K562 (cell line): ENCODE measurements around the gene PIK3AP1. TPM values are rescaled to one million over a fixed set of nuclear protein-coding genes. Genes with fewer than 3 reads are reported as not detected.

Experiments
- ATAC-seq: fragments of 200-7000 bp; cut with Tn5 transposase; 3 replicates; pipeline ENCODE4 v1.9.1; 2020; ENCODE audit warnings: moderate library complexity
- BruUV-seq: library from RNA; stranded (reverse); fragments of 400-500 nt; replicated peaks from 2 replicates; lab custom pipeline; 2021; lab: Mats Ljungman, UMichigan
- CTCF ChIA-PET: fragments of 300-600 bp; formaldehyde crosslinking; extraction: SDS; loops from one replicate; lab custom pipeline; 2021; ENCODE audit warnings: low intra/inter-chr PET ratio; lab: Yijun Ruan, JAX
- POLR2A ChIA-PET: fragments of 300-600, 350-650 bp; sonication (Branson Sonifier 250); formaldehyde crosslinking; extraction: SDS; loops from one replicate; lab custom pipeline; 2021; ENCODE audit warnings: antibody characterized with exemption, inconsistent platforms; lab: Yijun Ruan, JAX
- DNase-seq, 4 experiments: peaks; one replicate each; pipeline versions ENCODE4 v3.0.0 to v3.0.0-alpha.2; 2011 to 2018; ENCODE audit warnings: low spot score in 3 of 4, mixed read lengths in 3 of 4; ENCODE audit errors: extremely low read depth in 1 of 4
- FAIRE-seq: peaks from 2 replicates; lab custom pipeline; 2011; peaks lifted over from hg19 to GRCh38; lab: Jason Lieb, UNC
- H2AFZ ChIP-seq: 2 replicates; pipeline ENCODE4 v1.6.0; 2011; ENCODE audit warnings: low read depth, low read length, control low read depth, inconsistent platforms
- H3K27ac ChIP-seq: fragments of 200-600 bp; 3 replicates; pipeline ENCODE4 v1.8.0; 2011; ENCODE audit warnings: low read depth, mild to moderate bottlenecking, control low read depth, inconsistent platforms, low read length, moderate library complexity, mixed read lengths; ENCODE audit errors: extremely low read depth
- H3K27me3 ChIP-seq, 2 experiments: fragments of 300-600 bp in 1 of 2; 2 replicates in 1 of 2; 3 replicates in 1 of 2; pipeline versions ENCODE4 v1.6.0 to v1.8.0; 2011; ENCODE audit warnings: inconsistent platforms in 2 of 2, low read length in 2 of 2, mild to moderate bottlenecking in 1 of 2, mixed read lengths in 1 of 2, moderate library complexity in 1 of 2; ENCODE audit not compliant: control insufficient read depth in 2 of 2, insufficient read depth in 2 of 2
- H3K36me3 ChIP-seq: fragments of 300-600 bp; 3 replicates; pipeline ENCODE4 v1.8.0; 2011; ENCODE audit warnings: mild to moderate bottlenecking, low read length, inconsistent platforms; ENCODE audit not compliant: control insufficient read depth, insufficient read depth
- H3K4me1 ChIP-seq, 2 experiments: fragments of 200-600 bp in 1 of 2; replicated peaks in 1 of 2; 2 replicates in 1 of 2; 3 replicates in 1 of 2; pipeline versions ENCODE4 v1.5.1 to v1.8.0; 2011; ENCODE audit warnings: inconsistent platforms in 2 of 2, low read length in 2 of 2, mild to moderate bottlenecking in 1 of 2, mixed read lengths in 1 of 2, moderate library complexity in 1 of 2; ENCODE audit not compliant: control insufficient read depth in 2 of 2, insufficient read depth in 2 of 2
- H3K4me2 ChIP-seq: 2 replicates; pipeline ENCODE4 v1.6.1; 2011; ENCODE audit warnings: low read length, control low read depth, inconsistent platforms, mixed read lengths; ENCODE audit not compliant: insufficient read depth
- H3K4me3 ChIP-seq: fragments of 200-600 bp; sonication (generic), shearing (Covaris generic); 2 replicates; pipeline ENCODE4 v1.5.1; 2016; ENCODE audit warnings: control low read depth, inconsistent platforms
- H3K79me2 ChIP-seq: fragments of 200-600 bp; 3 replicates; pipeline ENCODE4 v1.8.0; 2011; ENCODE audit warnings: low read length, inconsistent platforms; ENCODE audit not compliant: control insufficient read depth, insufficient read depth
- H3K9ac ChIP-seq, 2 experiments: 2 replicates each; pipeline versions ENCODE4 v1.6.0 to v1.6.1; 2011; ENCODE audit warnings: low read depth in 2 of 2, low read length in 2 of 2, control low read depth in 1 of 2, inconsistent platforms in 1 of 2, mild to moderate bottlenecking in 1 of 2, mixed read lengths in 1 of 2; ENCODE audit not compliant: insufficient read depth in 1 of 2
- H3K9me1 ChIP-seq: one replicate; pipeline ENCODE4 v1.6.0; 2011; ENCODE audit warnings: inconsistent platforms, mild to moderate bottlenecking, low read length, moderate library complexity; ENCODE audit not compliant: control insufficient read depth, insufficient read depth
- H3K9me3 ChIP-seq: replicated peaks from 2 replicates; pipeline ENCODE4 v1.5.1; 2011; ENCODE audit warnings: low read depth, low read length, inconsistent platforms; ENCODE audit not compliant: control insufficient read depth, insufficient read depth
- H4K20me1 ChIP-seq: replicated peaks from 2 replicates; pipeline ENCODE4 v1.6.1; 2011; ENCODE audit warnings: low read length, inconsistent platforms, mixed read lengths; ENCODE audit not compliant: control insufficient read depth, insufficient read depth
- CBX2 ChIP-seq: fragments of 200-600 bp; sonication (generic); IDR thresholded peaks from one replicate; pipeline ENCODE4 v1.6.1; 2012; ENCODE audit warnings: mild to moderate bottlenecking, low read length, inconsistent platforms; ENCODE audit not compliant: insufficient read depth, poor library complexity, severe bottlenecking
- CHCHD3 ChIP-seq: fragments of 250-450 bp; sonication (Bioruptor Pico); IDR thresholded peaks from 2 replicates; pipeline ENCODE4 v2.1.2; 2022; ENCODE audit warnings: mild to moderate bottlenecking
- EWSR1 ChIP-seq: fragments of 450-650 bp; IDR thresholded peaks from 2 replicates; pipeline ENCODE4 v1.6.1; 2018; ENCODE audit warnings: borderline replicate concordance, mild to moderate bottlenecking, low read depth, moderate library complexity; ENCODE audit not compliant: partially characterized antibody
- MEIS2 ChIP-seq: fragments of 450-650 bp; IDR thresholded peaks from 2 replicates; pipeline ENCODE4 v1.6.1; 2014; ENCODE audit warnings: mild to moderate bottlenecking; ENCODE audit not compliant: partially characterized antibody
- MTA2 ChIP-seq: fragments of 450-650 bp; IDR thresholded peaks from 2 replicates; pipeline ENCODE4 v1.6.1; 2016; ENCODE audit warnings: low read depth
- MXI1 ChIP-seq: IDR thresholded peaks from 2 replicates; pipeline ENCODE4 v1.6.1; 2011; ENCODE audit warnings: low read depth, mild to moderate bottlenecking, improper control_type of control experiment, low read length
- NR4A1 ChIP-seq, 2 experiments: fragments of 250-450 bp in 1 of 2; fragments of 450-650 bp in 1 of 2; sonication (Bioruptor Pico) in 1 of 2; IDR thresholded peaks; 2 replicates each; pipeline versions ENCODE4 v1.4.0 to v1.6.1; 2016 to 2020; ENCODE audit warnings: mild to moderate bottlenecking in 2 of 2, missing compliant biosample characterization in 1 of 2, missing genetic modification characterization in 1 of 2, moderate library complexity in 1 of 2
- PHF20 ChIP-seq: fragments of 450-650 bp; IDR thresholded peaks from 2 replicates; pipeline ENCODE4 v1.6.1; 2018; ENCODE audit not compliant: partially characterized antibody
- RBM15 ChIP-seq: fragments of 200-400 bp; formaldehyde crosslinking; IDR thresholded peaks from 2 replicates; pipeline ENCODE4 v1.6.1; 2018; ENCODE audit warnings: mild to moderate bottlenecking, low read length, moderate library complexity; ENCODE audit not compliant: insufficient read depth
- SNIP1 ChIP-seq: fragments of 450-650 bp; IDR thresholded peaks from 2 replicates; pipeline ENCODE4 v1.7.1; 2017; ENCODE audit warnings: low read depth, mild to moderate bottlenecking
- SPI1 ChIP-seq: IDR thresholded peaks from 2 replicates; pipeline ENCODE4 v1.6.1; 2011; ENCODE audit warnings: low read depth, low read length, control low read depth, borderline replicate concordance
- TEAD4 ChIP-seq, 2 experiments: sonication (generic) in 1 of 2; formaldehyde crosslinking in 1 of 2; IDR thresholded peaks; 2 replicates each; pipeline versions ENCODE4 v1.6.1 to v1.8.0; 2012 to 2022; ENCODE audit warnings: borderline replicate concordance in 1 of 2, inconsistent platforms in 1 of 2, low read length in 1 of 2, mild to moderate bottlenecking in 1 of 2, missing genetic modification reagents in 1 of 2
- XRCC4 ChIP-seq: IDR thresholded peaks from one replicate; pipeline ENCODE4 v1.6.1; 2011; ENCODE audit not compliant: insufficient read depth, insufficient read length; ENCODE audit errors: extremely low read depth
- ZC3H8 ChIP-seq: fragments of 450-650 bp; IDR thresholded peaks from 2 replicates; pipeline ENCODE4 v1.6.1; 2017
- ZNF133 ChIP-seq: fragments of 250-450 bp; sonication (Bioruptor Pico); IDR thresholded peaks from 2 replicates; pipeline ENCODE4 v1.4.0; 2020; ENCODE audit warnings: mild to moderate bottlenecking
- ZNF174 ChIP-seq: fragments of 250-450 bp; sonication (Bioruptor Pico); IDR thresholded peaks from 2 replicates; pipeline ENCODE4 v1.4.0; 2020; ENCODE audit warnings: mild to moderate bottlenecking
- ZNF589 ChIP-seq: fragments of 200-800 bp; sonication (Bioruptor generic); IDR thresholded peaks from 2 replicates; pipeline ENCODE4 v1.6.1; 2016; ENCODE audit warnings: low read depth, missing genetic modification characterization, missing compliant biosample characterization
- ZNF668 ChIP-seq: fragments of 250-450 bp; sonication (Bioruptor Pico); IDR thresholded peaks from 2 replicates; pipeline ENCODE4 v1.8.0; 2022; ENCODE audit warnings: mild to moderate bottlenecking, inconsistent platforms
- ZNF717 ChIP-seq: fragments of 250-450 bp; sonication (Bioruptor Pico); IDR thresholded peaks from 2 replicates; pipeline ENCODE4 v1.5.0; 2021
- whole genome bisulfite sequencing: fragments of 100-300 bp; shearing (Covaris generic); methylation state at CpG from one replicate; pipeline ENCODE4 v1.1.6; 2016; ENCODE audit warnings: low coverage, mixed read lengths; ENCODE audit not compliant: insufficient coverage; ENCODE audit errors: missing lambda C conversion rate; 5-methylcytosine and 5-hydroxymethylcytosine counted together
- in situ Hi-C: fragments of 300-500 bp; cut with MboI; formaldehyde crosslinking; loops from 4 replicates; pipeline ENCODE4 v1.15.0; 2018; ENCODE audit warnings: inconsistent platforms, mixed read lengths
- intact Hi-C: fragments of 100-400 bp; cut with micrococcal nuclease; formaldehyde crosslinking; loops from 2 replicates; pipeline ENCODE4 v1.14.2; 2022
- polyA plus RNA-seq, 8 experiments: library from polyadenylated mRNA; depleted of rRNA in 4 of 8; stranded (reverse) in 5 of 8; unstranded in 3 of 8; fragments of >200 nt; fragmentation: Nextera tagmentation in 2 of 8; fragmentation: Illumina TruSeq in 1 of 8; extraction: Ambion mirVana in 2 of 8; extraction: Trizol in 1 of 8; gene quantifications; 2 replicates each; pipeline versions ENCODE4 v1.2.1 to v1.2.3, GENCODE V29; 2011 to 2014; ENCODE audit warnings: inconsistent platforms in 1 of 8, missing spikeins in 1 of 8
- total RNA-seq, 7 experiments: library from RNA; depleted of rRNA in 6 of 7; stranded (reverse); fragments of >200 nt in 6 of 7; fragmentation: Illumina TruSeq in 2 of 7; extraction: Trizol in 2 of 7; gene quantifications; 2 replicates each; pipeline versions ENCODE4 v1.2.1 to v1.2.3, GENCODE V29; 2011 to 2021; ENCODE audit warnings: low replicate concordance in 1 of 7
- TF ChIP-seq, protein P1 (sequence below): IDR thresholded peaks from 2 replicates; pipeline ENCODE4 v1.6.1; 2012; ENCODE audit warnings: low read depth, low read length, improper control_type of control experiment, borderline replicate concordance

Gene PIK3AP1
- total and polyA plus RNA-seq, 9 of the 15 experiments (the other 6 are each of a cell fraction or from before 2014, with no cell fraction given): 0.20 to 2.4 (median 1.4) TPM

DNA sequence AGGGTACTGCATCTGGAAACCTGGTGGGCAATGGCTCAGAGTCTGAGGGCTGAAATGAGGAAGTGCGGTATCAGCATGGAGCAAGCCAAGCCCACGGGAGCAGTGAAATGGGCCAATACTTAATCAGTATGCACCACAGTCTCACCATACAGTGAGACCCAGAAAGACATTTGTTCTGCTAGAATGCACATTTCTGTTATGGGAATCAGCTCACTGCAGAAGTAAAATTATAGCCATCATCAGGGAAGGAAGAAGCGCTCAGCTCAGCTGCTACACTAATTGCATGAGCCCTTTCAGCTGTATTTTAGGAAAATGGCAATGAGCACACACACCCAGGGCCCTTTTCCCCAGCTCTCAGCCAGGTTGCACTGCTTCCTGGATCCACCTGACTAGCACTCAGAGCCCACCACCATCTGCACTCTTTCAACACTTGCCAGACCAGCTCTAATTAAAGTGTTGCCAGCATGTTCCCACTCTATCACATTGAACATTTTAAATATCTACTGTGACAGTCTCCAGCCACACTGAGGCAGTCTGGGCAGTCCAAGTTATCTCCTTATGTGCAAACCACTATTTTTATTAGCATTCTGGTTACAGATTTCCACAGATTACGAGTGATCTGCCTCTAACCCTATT lies 44.2 kb upstream of the PIK3AP1 start (continued):
- TF ChIP-seq TEAD4 (IDR thresholded peaks at IDR 0.05; ENCODE audit: low read length) (peak; percentile 67; the same call in 1 of the 2 replicates), TEAD4 (CRISPR knock-in tag; IDR thresholded peaks at IDR 0.05; ENCODE audit: borderline replicate concordance) (no peak), MXI1 (no peak)

DNA sequence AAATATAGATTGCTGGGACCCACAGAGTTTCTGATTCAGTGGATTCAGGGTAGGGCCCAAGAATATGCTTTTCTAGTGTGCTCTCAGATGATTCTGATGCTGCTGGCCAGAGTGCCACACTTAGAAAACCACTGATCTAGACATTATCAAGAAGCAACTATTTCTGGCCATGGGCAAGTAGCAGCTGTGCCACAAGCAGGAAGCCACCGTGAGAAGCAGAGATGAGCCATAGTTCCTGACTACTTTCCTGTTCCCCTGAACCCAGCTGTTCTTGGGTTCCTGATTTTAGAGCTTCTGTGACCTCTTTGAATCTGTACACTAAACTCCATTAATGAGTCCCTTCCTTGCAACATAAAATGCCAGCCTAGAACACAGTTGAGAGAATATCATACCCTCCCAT lies 38.1 kb upstream of the PIK3AP1 start:
- POLR2A ChIA-PET: interaction anchor here (0.8 kb wide), 1 partner anchor 24 kb away, joined by 3 read pairs; no protein-coding TSS in a partner anchor
- no peaks in the 10 kb centered on the region for H4K20me1 ChIP-seq
- in situ Hi-C loops (no loop called here), intact Hi-C loops (no loop called here)
- no TSS peak for BruUV-seq
- no peaks in the 10 kb centered on the region for H3K9me1 ChIP-seq
- ATAC-seq: no peak
- no peak overlapping the region for H3K4me2 ChIP-seq
- H3K36me3 ChIP-seq: no peaks in the 10 kb centered on the region
- H3K79me2 ChIP-seq: no peaks in the 10 kb centered on the region
- 6% methylated on average over 1 of the region's 1 CpG for WGBS
- H3K27me3 ChIP-seq: no peaks in the 10 kb centered on the region
- TF ChIP-seq SNIP1: no peak
- no peak for TF ChIP-seq ZC3H8
- TF ChIP-seq NR4A1 (CRISPR knock-in tag; IDR thresholded peaks at IDR 0.05): no peak
- no peak for TF ChIP-seq NR4A1 (tag; IDR thresholded peaks at IDR 0.05)
- no peak for TF ChIP-seq ZNF589 (CRISPR knock-in tag)
- TF ChIP-seq, protein P1, sequence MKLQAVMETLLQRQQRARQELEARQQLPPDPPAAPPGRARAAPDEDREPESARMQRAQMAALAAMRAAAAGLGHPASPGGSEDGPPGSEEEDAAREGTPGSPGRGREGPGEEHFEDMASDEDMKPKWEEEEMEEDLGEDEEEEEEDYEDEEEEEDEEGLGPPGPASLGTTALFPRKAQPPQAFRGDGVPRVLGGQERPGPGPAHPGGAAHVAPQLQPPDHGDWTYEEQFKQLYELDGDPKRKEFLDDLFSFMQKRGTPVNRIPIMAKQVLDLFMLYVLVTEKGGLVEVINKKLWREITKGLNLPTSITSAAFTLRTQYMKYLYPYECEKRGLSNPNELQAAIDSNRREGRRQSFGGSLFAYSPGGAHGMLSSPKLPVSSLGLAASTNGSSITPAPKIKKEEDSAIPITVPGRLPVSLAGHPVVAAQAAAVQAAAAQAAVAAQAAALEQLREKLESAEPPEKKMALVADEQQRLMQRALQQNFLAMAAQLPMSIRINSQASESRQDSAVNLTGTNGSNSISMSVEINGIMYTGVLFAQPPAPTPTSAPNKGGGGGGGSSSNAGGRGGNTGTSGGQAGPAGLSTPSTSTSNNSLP: no peak
- no peak for TF ChIP-seq SPI1
- TF ChIP-seq XRCC4: no peak
- TF ChIP-seq ZNF133 (CRISPR knock-in tag): no peak
- no peak for TF ChIP-seq RBM15
- no peak for TF ChIP-seq CBX2
- TF ChIP-seq PHF20: no peak
- TF ChIP-seq MTA2: no peak
- no peak for TF ChIP-seq ZNF717 (CRISPR knock-in tag)
- TF ChIP-seq MEIS2: no peak
- no peak for TF ChIP-seq EWSR1
- no peak for TF ChIP-seq ZNF668 (CRISPR knock-in tag)
- TF ChIP-seq CHCHD3 (CRISPR knock-in tag): no peak
- TF ChIP-seq ZNF174 (CRISPR knock-in tag): no peak
- no peak for FAIRE-seq
- DNase-seq: no peak
- H3K27ac ChIP-seq: no peak overlapping the region
- CTCF ChIA-PET: no interaction called here
- no peaks in the 10 kb centered on the region; a peak in 1 of 5 replicates for H3K4me1 ChIP-seq
- no peaks in the 10 kb centered on the region for H3K9me3 ChIP-seq
- no peak overlapping the region for H2AFZ ChIP-seq
- no peak overlapping the region for H3K9ac ChIP-seq
- no peak overlapping the region for H3K4me3 ChIP-seq
